Type B pancreatic cell (in vitro differentiated cells): Measurements from ENCODE around the gene SLC44A4. TPM values are rescaled to one million over a fixed set of nuclear protein-coding genes. Genes with fewer than 3 reads are reported as not detected.

Experiments
- DNase-seq: peaks from one replicate; pipeline ENCODE4 v3.0.0; 2021; ENCODE audit warnings: mixed read lengths; ENCODE audit not compliant: unreplicated experiment; ENCODE audit errors: extremely low spot score
- H3K27ac Mint-ChIP-seq: 2 replicates; pipeline ENCODE4 v1.8.0; 2021; ENCODE audit warnings: mild to moderate bottlenecking, mixed read lengths
- H3K27me3 Mint-ChIP-seq: 2 replicates; pipeline ENCODE4 v1.8.0; 2021; ENCODE audit warnings: mixed read lengths
- H3K36me3 Mint-ChIP-seq: 2 replicates; pipeline ENCODE4 v1.8.0; 2021; ENCODE audit warnings: mixed read lengths
- H3K4me1 Mint-ChIP-seq: one replicate; pipeline ENCODE4 v1.8.0; 2021; ENCODE audit warnings: mixed read lengths; ENCODE audit not compliant: unreplicated experiment
- H3K4me3 Mint-ChIP-seq: 2 replicates; pipeline ENCODE4 v1.8.0; 2021; ENCODE audit warnings: mild to moderate bottlenecking, mixed read lengths
- H3K9me3 Mint-ChIP-seq: 2 replicates; pipeline ENCODE4 v1.8.0; 2021; ENCODE audit warnings: mixed read lengths
- CTCF ChIP-seq: fragments of 200-600 bp; sonication (generic); conservative IDR thresholded peaks from 2 replicates; pipeline ENCODE4 v1.5.0; 2021; ENCODE audit warnings: antibody characterized with exemption, mild to moderate bottlenecking
- total RNA-seq: library from RNA; stranded (reverse); gene quantifications from 2 replicates; pipeline ENCODE4 v1.2.1, GENCODE V29; 2021; ENCODE audit warnings: low replicate concordance

The SLC44A4 gene
- total RNA-seq, 1 donor from 2014 or later = 10.6 TPM

GRCh38 chr6:31831350-31832215 lies 47.2 kb downstream of the SLC44A4 start:
- Mint-ChIP-seq H3K36me3 (peaks cover 20% of the 10 kb centered on the region), H3K4me1 (peaks cover 39% of the 10 kb centered on the region), H3K9me3 (no peaks in the 10 kb centered on the region), H3K4me3 (peak overlapping the region; percentile 94), H3K27ac (peak overlapping the region; percentile 88), H3K27me3 (no peaks in the 10 kb centered on the region)
- TF ChIP-seq CTCF = no peak
- DNase-seq = no peak

- H3K4me1 Mint-ChIP-seq = peaks cover 33% of the 10 kb centered on the region
- H3K27ac Mint-ChIP-seq = peak overlapping the region; percentile 88
- H3K4me3 Mint-ChIP-seq = peak overlapping the region; percentile 94
- no peak for DNase-seq
- no peaks in the 10 kb centered on the region for H3K27me3 Mint-ChIP-seq
- H3K9me3 Mint-ChIP-seq = no peaks in the 10 kb centered on the region
- H3K36me3 Mint-ChIP-seq = peaks cover 13% of the 10 kb centered on the region
- TF ChIP-seq CTCF = no peak
Measured at GRCh38 chr6:31830886-31831335, 47.9 kb downstream of the SLC44A4 start.

GRCh38 chr6:31829633-31830283 lies 49.0 kb downstream of the SLC44A4 start:
- H3K27me3 Mint-ChIP-seq = no peaks in the 10 kb centered on the region
- H3K36me3 Mint-ChIP-seq = peaks cover 8% of the 10 kb centered on the region
- no peak for DNase-seq
- no peaks in the 10 kb centered on the region for H3K9me3 Mint-ChIP-seq
- peak overlapping the region; percentile 88 for H3K27ac Mint-ChIP-seq
- H3K4me3 Mint-ChIP-seq = peak overlapping the region; percentile 94
- peak; percentile 75 for TF ChIP-seq CTCF
- H3K4me1 Mint-ChIP-seq = peaks cover 38% of the 10 kb centered on the region

GRCh38 chr6:31827286-31828079 lies 51.3 kb downstream of the SLC44A4 start, which contains the start of gene HSPA1B:
Gene HSPA1B (plus strand): TSS chr6:31827738. CDS start chr6:31827951, 213 bp downstream.
- Mint-ChIP-seq H3K9me3 (no peaks in the 10 kb centered on the region), H3K27me3 (no peaks in the 10 kb centered on the region), H3K27ac (peak within 1 kb of the TSS; percentile 99), H3K36me3 (peaks cover 7% of the 10 kb centered on the region), H3K4me3 (peak within 1 kb of the TSS; percentile 91), H3K4me1 (peaks cover 45% of the 10 kb centered on the region)
- DNase-seq = peak; percentile 97
- no peak for TF ChIP-seq CTCF

GRCh38 chr6:31826793-31827285 lies 52.0 kb downstream of the SLC44A4 start:
- Mint-ChIP-seq H3K9me3 (no peaks in the 10 kb centered on the region), H3K27me3 (no peaks in the 10 kb centered on the region), H3K36me3 (peaks cover 7% of the 10 kb centered on the region), H3K27ac (peak overlapping the region; percentile 99), H3K4me3 (peak overlapping the region; percentile 91), H3K4me1 (peaks cover 51% of the 10 kb centered on the region)
- no peak for DNase-seq
- no peak for TF ChIP-seq CTCF
